HEK293 (cell line): ENCODE results near the gene DNAJA3.
"Not testable (repeated sequence)": the region's sequence is repeated elsewhere in the genome, so short reads cannot be mapped to it uniquely, and the experiment has no call there.

Experiments
- CTCF ChIA-PET: fragments of 350-600 bp; formaldehyde crosslinking; extraction: SDS; loops from one replicate; lab custom pipeline; 2021; ENCODE audit warnings: antibody characterized with exemption; lab: Yijun Ruan, JAX
- POLR2A ChIA-PET: fragments of 300-600 bp; formaldehyde crosslinking; extraction: SDS; loops from one replicate; lab custom pipeline; 2020; ENCODE audit warnings: antibody characterized with exemption, inconsistent platforms; lab: Yijun Ruan, JAX
- H3K27ac ChIP-seq: fragments of 200-500 bp; sonication (Bioruptor generic); 2 replicates; pipeline ENCODE4 v1.5.1; 2014; ENCODE audit warnings: low read depth, low read length, control low read depth, inconsistent platforms; ENCODE audit errors: extremely low read depth
- H3K36me3 ChIP-seq, 2 experiments: fragments of 200-500 bp in 1 of 2; sonication (Bioruptor generic) in 1 of 2; 1 replicate in 1 of 2; 2 replicates in 1 of 2; pipeline ENCODE4 v1.5.1; 2014 to 2017; ENCODE audit warnings: inconsistent platforms in 2 of 2, low read length in 2 of 2; ENCODE audit not compliant: control insufficient read depth in 2 of 2, insufficient read depth in 1 of 2
- H3K4me1 ChIP-seq: fragments of 200-500 bp; sonication (Bioruptor generic); 2 replicates; pipeline ENCODE4 v1.5.1; 2014; ENCODE audit warnings: mild to moderate bottlenecking, low read length, inconsistent platforms; ENCODE audit not compliant: control insufficient read depth, insufficient read depth
- H3K4me3 ChIP-seq: 2 replicates; pipeline ENCODE4 v1.5.1; 2011; ENCODE audit warnings: low read depth, mild to moderate bottlenecking, control low read depth, low read length, moderate library complexity
- H3K9me3 ChIP-seq: fragments of 200-500 bp; sonication (Bioruptor generic); 2 replicates; pipeline ENCODE4 v1.5.1; 2014; ENCODE audit warnings: low read depth, low read length, inconsistent platforms; ENCODE audit not compliant: control insufficient read depth, insufficient read depth
- EGR2 ChIP-seq: fragments of 450-650 bp; formaldehyde crosslinking; IDR thresholded peaks from 2 replicates; pipeline ENCODE4 v1.5.1; 2016; ENCODE audit warnings: low read depth, missing biosample characterization, missing genetic modification characterization
- GLI2 ChIP-seq: fragments of 450-650 bp; formaldehyde crosslinking; IDR thresholded peaks from 2 replicates; pipeline ENCODE4; 2017; ENCODE audit warnings: missing biosample characterization, missing genetic modification characterization, low read depth, borderline replicate concordance
- GLIS1 ChIP-seq: fragments of 450-650 bp; formaldehyde crosslinking; IDR thresholded peaks from 2 replicates; pipeline ENCODE4 v1.5.1; 2016; ENCODE audit warnings: missing biosample characterization, missing genetic modification characterization
- SP2 ChIP-seq: fragments of 450-650 bp; formaldehyde crosslinking; IDR thresholded peaks from 2 replicates; pipeline ENCODE4 v1.5.1; 2016; ENCODE audit warnings: missing biosample characterization, missing genetic modification characterization
- ZBTB1 ChIP-seq: fragments of 450-650 bp; formaldehyde crosslinking; IDR thresholded peaks from 2 replicates; pipeline ENCODE4 v1.5.1; 2016; ENCODE audit warnings: missing biosample characterization, missing genetic modification characterization
- ZFHX2 ChIP-seq: fragments of 450-650 bp; formaldehyde crosslinking; conservative IDR thresholded peaks from 2 replicates; pipeline ENCODE4 v1.5.1; 2016; ENCODE audit warnings: missing biosample characterization, missing genetic modification characterization
- ZIC2 ChIP-seq: fragments of 450-650 bp; formaldehyde crosslinking; IDR thresholded peaks from 2 replicates; pipeline ENCODE4 v1.5.1; 2016; ENCODE audit warnings: missing biosample characterization, missing genetic modification characterization
- ZNF16 ChIP-seq: fragments of 450-650 bp; formaldehyde crosslinking; IDR thresholded peaks from 2 replicates; pipeline ENCODE4 v1.5.1; 2016; ENCODE audit warnings: low read depth, missing biosample characterization, missing genetic modification characterization
- ZNF433 ChIP-seq: fragments of 450-650 bp; formaldehyde crosslinking; IDR thresholded peaks from 2 replicates; pipeline ENCODE4 v1.5.1; 2016; ENCODE audit warnings: missing biosample characterization, missing genetic modification characterization, low read depth
- TF ChIP-seq, protein P1 (sequence below): fragments of 450-650 bp; formaldehyde crosslinking; IDR thresholded peaks from 2 replicates; pipeline ENCODE4 v1.5.1; 2017; ENCODE audit warnings: missing biosample characterization, missing genetic modification characterization
- TF ChIP-seq, protein P2 (sequence below): fragments of 450-650 bp; formaldehyde crosslinking; IDR thresholded peaks from 2 replicates; pipeline ENCODE4 v1.5.1; 2017; ENCODE audit warnings: missing biosample characterization, missing genetic modification characterization
- TF ChIP-seq, protein P3 (sequence below): fragments of 450-650 bp; formaldehyde crosslinking; IDR thresholded peaks from 2 replicates; pipeline ENCODE4 v1.5.1; 2016; ENCODE audit warnings: missing biosample characterization, missing genetic modification characterization
- TF ChIP-seq, protein P4 (sequence below): fragments of 450-650 bp; formaldehyde crosslinking; IDR thresholded peaks from 2 replicates; pipeline ENCODE4 v1.5.1; 2016; ENCODE audit warnings: missing biosample characterization, missing genetic modification characterization
- TF ChIP-seq, protein P5 (sequence below): fragments of 450-650 bp; formaldehyde crosslinking; IDR thresholded peaks from 2 replicates; pipeline ENCODE4 v1.5.1; 2016; ENCODE audit warnings: missing biosample characterization, missing genetic modification characterization, borderline replicate concordance

Gene DNAJA3

DNA sequence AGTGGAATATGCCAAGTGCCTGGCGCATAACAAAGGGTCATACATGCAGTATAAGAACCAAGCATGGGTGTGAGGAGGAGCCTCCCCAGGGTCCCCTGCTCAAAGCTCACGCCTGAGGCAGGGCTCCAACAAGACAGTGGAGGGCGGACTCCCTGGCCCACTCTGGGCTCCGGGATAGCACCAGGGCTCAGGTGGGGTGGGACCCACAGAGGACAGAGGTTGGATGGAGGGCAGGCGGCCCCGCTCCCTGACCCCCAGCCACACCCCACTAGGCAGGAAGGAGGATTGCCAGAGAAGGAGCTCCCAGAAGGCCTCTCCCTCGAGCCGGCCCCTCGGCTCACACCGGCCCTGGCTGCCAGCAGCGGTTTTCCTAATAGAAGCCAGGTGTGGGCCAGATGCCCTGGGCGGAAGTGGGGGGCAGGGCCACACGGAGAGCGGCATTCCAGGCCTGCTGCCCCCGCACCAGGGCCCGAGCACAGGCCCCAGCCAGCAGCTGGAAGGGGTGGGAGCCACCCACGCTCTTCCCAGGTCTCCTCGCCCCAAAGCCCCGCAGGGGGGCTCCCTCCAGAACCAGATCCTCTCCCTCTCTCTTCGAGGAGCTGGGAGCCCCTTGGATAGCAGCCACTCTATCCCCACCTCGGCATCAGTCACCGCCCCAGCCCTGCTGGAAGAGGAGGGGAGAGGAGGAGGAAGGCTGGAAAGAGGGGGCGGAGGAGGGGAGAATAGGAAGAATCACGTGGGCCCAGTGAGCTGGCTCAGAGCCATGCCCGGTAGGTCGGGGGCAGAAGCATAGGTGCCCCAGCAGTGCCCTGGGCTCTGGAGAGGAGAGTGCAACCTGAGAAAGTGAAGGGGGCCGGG is 33.1 kb upstream of the DNAJA3 start:
- TF ChIP-seq ZNF433 (tag by site-specific recombination) = no peak
- no peak for TF ChIP-seq ZNF16 (tag by site-specific recombination)
- TF ChIP-seq GLIS1 (tag by site-specific recombination) = 0 out of 2 replicates have a peak, but pooled peaks have one; percentile 23
- peak; percentile 34 for TF ChIP-seq ZIC2 (tag by site-specific recombination)
- 0 out of 2 replicates have a peak, but pooled peaks have one; percentile 17 for TF ChIP-seq SP2 (tag by site-specific recombination)
- TF ChIP-seq ZFHX2 = peak; percentile 96
- TF ChIP-seq EGR2 (tag by site-specific recombination) = peak; percentile 95
- TF ChIP-seq, protein P1, sequence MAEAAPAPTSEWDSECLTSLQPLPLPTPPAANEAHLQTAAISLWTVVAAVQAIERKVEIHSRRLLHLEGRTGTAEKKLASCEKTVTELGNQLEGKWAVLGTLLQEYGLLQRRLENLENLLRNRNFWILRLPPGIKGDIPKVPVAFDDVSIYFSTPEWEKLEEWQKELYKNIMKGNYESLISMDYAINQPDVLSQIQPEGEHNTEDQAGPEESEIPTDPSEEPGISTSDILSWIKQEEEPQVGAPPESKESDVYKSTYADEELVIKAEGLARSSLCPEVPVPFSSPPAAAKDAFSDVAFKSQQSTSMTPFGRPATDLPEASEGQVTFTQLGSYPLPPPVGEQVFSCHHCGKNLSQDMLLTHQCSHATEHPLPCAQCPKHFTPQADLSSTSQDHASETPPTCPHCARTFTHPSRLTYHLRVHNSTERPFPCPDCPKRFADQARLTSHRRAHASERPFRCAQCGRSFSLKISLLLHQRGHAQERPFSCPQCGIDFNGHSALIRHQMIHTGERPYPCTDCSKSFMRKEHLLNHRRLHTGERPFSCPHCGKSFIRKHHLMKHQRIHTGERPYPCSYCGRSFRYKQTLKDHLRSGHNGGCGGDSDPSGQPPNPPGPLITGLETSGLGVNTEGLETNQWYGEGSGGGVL (tag by site-specific recombination) = peak; percentile 85
- TF ChIP-seq, protein P2, sequence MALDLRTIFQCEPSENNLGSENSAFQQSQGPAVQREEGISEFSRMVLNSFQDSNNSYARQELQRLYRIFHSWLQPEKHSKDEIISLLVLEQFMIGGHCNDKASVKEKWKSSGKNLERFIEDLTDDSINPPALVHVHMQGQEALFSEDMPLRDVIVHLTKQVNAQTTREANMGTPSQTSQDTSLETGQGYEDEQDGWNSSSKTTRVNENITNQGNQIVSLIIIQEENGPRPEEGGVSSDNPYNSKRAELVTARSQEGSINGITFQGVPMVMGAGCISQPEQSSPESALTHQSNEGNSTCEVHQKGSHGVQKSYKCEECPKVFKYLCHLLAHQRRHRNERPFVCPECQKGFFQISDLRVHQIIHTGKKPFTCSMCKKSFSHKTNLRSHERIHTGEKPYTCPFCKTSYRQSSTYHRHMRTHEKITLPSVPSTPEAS (tag by site-specific recombination) = no peak
- TF ChIP-seq, protein P3, sequence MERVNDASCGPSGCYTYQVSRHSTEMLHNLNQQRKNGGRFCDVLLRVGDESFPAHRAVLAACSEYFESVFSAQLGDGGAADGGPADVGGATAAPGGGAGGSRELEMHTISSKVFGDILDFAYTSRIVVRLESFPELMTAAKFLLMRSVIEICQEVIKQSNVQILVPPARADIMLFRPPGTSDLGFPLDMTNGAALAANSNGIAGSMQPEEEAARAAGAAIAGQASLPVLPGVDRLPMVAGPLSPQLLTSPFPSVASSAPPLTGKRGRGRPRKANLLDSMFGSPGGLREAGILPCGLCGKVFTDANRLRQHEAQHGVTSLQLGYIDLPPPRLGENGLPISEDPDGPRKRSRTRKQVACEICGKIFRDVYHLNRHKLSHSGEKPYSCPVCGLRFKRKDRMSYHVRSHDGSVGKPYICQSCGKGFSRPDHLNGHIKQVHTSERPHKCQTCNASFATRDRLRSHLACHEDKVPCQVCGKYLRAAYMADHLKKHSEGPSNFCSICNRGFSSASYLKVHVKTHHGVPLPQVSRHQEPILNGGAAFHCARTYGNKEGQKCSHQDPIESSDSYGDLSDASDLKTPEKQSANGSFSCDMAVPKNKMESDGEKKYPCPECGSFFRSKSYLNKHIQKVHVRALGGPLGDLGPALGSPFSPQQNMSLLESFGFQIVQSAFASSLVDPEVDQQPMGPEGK = peak; percentile 18; the same call in 1 of the 2 replicates
- H3K4me1 ChIP-seq = no peaks in the 10 kb centered on the region
- no peak overlapping the region for H3K27ac ChIP-seq
- ChIA-PET CTCF (interaction anchor here (0.9 to 6.9 kb wide), 3 partner anchors 11 to 139 kb away, joined by 4 to 91 read pairs (median 5); no protein-coding TSS in a partner anchor), POLR2A (no interaction called here)
- peaks cover 0 to 50% of the 10 kb centered on the region in 2 experiments; a peak in 2 of 3 replicates for H3K36me3 ChIP-seq
- H3K9me3 ChIP-seq = no peaks in the 10 kb centered on the region
- H3K4me3 ChIP-seq = no peak overlapping the region

DNA sequence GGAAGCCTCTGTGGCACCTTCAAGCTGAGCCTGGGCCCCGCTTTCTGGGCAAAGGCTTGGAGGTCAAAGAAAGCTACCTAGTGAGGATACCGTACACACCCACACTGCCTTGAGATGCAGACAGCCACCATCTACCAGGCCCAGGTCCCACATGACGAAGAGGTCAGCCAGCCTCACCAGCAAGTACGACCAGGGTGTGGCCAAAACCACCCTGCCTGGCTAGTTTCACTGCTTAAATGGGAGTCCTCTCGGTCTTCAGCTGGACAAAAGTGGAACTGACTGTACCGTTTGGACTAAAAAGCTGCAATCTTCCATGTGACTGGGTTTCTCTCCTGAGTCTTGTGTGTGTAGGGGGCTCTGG is 32.4 kb upstream of the DNAJA3 start:
- CTCF ChIA-PET = interaction anchor here (0.7 to 6.9 kb wide), 4 partner anchors 10 to 140 kb away, joined by 3 to 91 read pairs (median 4); no protein-coding TSS in a partner anchor
- TF ChIP-seq, protein P4, sequence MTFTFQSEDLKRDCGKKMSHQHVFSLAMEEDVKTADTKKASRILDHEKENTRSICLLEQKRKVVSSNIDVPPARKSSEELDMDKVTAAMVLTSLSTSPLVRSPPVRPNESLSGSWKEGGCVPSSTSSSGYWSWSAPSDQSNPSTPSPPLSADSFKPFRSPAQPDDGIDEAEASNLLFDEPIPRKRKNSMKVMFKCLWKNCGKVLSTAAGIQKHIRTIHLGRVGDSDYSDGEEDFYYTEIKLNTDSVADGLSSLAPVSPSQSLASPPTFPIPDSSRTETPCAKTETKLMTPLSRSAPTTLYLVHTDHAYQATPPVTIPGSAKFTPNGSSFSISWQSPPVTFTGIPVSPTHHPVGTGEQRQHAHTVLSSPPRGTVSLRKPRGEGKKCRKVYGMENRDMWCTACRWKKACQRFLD (tag by site-specific recombination) = no peak
- no peak for TF ChIP-seq GLI2
- TF ChIP-seq, protein P5, sequence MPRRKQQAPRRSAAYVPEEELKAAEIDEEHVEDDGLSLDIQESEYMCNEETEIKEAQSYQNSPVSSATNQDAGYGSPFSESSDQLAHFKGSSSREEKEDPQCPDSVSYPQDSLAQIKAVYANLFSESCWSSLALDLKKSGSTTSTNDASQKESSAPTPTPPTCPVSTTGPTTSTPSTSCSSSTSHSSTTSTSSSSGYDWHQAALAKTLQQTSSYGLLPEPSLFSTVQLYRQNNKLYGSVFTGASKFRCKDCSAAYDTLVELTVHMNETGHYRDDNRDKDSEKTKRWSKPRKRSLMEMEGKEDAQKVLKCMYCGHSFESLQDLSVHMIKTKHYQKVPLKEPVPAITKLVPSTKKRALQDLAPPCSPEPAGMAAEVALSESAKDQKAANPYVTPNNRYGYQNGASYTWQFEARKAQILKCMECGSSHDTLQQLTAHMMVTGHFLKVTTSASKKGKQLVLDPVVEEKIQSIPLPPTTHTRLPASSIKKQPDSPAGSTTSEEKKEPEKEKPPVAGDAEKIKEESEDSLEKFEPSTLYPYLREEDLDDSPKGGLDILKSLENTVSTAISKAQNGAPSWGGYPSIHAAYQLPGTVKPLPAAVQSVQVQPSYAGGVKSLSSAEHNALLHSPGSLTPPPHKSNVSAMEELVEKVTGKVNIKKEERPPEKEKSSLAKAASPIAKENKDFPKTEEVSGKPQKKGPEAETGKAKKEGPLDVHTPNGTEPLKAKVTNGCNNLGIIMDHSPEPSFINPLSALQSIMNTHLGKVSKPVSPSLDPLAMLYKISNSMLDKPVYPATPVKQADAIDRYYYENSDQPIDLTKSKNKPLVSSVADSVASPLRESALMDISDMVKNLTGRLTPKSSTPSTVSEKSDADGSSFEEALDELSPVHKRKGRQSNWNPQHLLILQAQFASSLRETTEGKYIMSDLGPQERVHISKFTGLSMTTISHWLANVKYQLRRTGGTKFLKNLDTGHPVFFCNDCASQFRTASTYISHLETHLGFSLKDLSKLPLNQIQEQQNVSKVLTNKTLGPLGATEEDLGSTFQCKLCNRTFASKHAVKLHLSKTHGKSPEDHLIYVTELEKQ (tag by site-specific recombination) = no peak
- TF ChIP-seq ZBTB1 = no peak
- no peak overlapping the region for H3K27ac ChIP-seq
- no peaks in the 10 kb centered on the region for H3K4me1 ChIP-seq
- no peaks in the 10 kb centered on the region for H3K9me3 ChIP-seq
- POLR2A ChIA-PET = no interaction called here
- H3K4me3 ChIP-seq = no peak overlapping the region
- peaks cover 0 to 45% of the 10 kb centered on the region in 2 experiments; a peak in 2 of 3 replicates for H3K36me3 ChIP-seq

DNA sequence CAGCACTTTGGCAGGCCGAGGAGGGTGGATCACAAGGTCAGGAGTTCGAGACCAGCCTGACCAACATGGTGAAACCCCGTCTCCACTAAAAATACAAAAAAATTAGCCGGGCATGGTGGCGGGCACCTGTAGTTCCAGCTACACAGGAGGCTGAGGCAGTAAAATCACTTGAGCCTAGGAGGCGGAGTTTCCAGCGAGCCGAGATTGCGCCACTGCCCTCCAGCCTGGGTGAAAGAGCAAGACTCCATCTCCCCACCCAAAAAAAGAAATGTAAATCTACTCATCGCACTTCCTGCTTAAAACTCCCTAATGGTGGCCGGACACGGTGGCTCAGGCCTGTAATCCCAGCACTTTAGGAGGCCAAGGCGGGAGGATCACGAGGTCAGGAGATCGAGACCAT is 31.8 kb upstream of the DNAJA3 start:
- H3K4me1 ChIP-seq, POLR2A ChIA-PET, H3K4me3 ChIP-seq, H3K27ac ChIP-seq, H3K9me3 ChIP-seq: not testable (repeated sequence)
- peaks cover 0 to 43% of the 10 kb centered on the region in 2 experiments; a peak in 2 of 3 replicates for H3K36me3 ChIP-seq
- CTCF ChIA-PET = interaction anchor here (0.6 to 6.9 kb wide), 4 partner anchors 10 to 140 kb away, joined by 3 to 91 read pairs (median 4); no protein-coding TSS in a partner anchor
